MCF 10A (cell line): ENCODE measurements around the gene MIEF2. TPM values are rescaled to one million over a fixed set of nuclear protein-coding genes. Genes with fewer than 3 reads are reported as not detected.

Source experiments
- BruUV-seq: library from RNA; stranded (reverse); fragments of 400-500 nt; replicated peaks from 2 replicates; lab custom pipeline; 2021; lab: Mats Ljungman, UMichigan
- CTCF ChIA-PET: fragments of 300-600 bp; sonication (Branson Sonifier 250); formaldehyde crosslinking; extraction: SDS; loops from one replicate; lab custom pipeline; 2021; ENCODE audit warnings: antibody characterized with exemption, inconsistent platforms; lab: Yijun Ruan, JAX
- POLR2A ChIA-PET: fragments of 300-600, 350-650 bp; sonication (Branson Sonifier 250); formaldehyde crosslinking; extraction: SDS; loops from one replicate; lab custom pipeline; 2020; ENCODE audit warnings: antibody characterized with exemption, inconsistent platforms; lab: Yijun Ruan, JAX
- DNase-seq: peaks from one replicate; pipeline ENCODE4 v3.0.0-alpha.2; 2018; ENCODE audit not compliant: unreplicated experiment
- H3K27ac Mint-ChIP-seq: one replicate; pipeline ENCODE4 v1.8.0; 2022; ENCODE audit warnings: mild to moderate bottlenecking, low read depth, mixed read lengths; ENCODE audit not compliant: unreplicated experiment
- H3K27me3 Mint-ChIP-seq: one replicate; pipeline ENCODE4 v1.8.0; 2022; ENCODE audit warnings: mixed read lengths; ENCODE audit not compliant: insufficient read depth, unreplicated experiment
- H3K36me3 Mint-ChIP-seq: one replicate; pipeline ENCODE4 v1.8.0; 2022; ENCODE audit warnings: mild to moderate bottlenecking, moderate library complexity, mixed read lengths; ENCODE audit not compliant: insufficient read depth, unreplicated experiment
- H3K4me1 Mint-ChIP-seq: one replicate; pipeline ENCODE4 v1.8.0; 2022; ENCODE audit warnings: mixed read lengths; ENCODE audit not compliant: insufficient read depth, unreplicated experiment
- H3K4me3 Mint-ChIP-seq: one replicate; pipeline ENCODE4 v1.8.0; 2022; ENCODE audit warnings: mild to moderate bottlenecking, moderate library complexity, mixed read lengths; ENCODE audit not compliant: unreplicated experiment
- H3K9me3 Mint-ChIP-seq: one replicate; pipeline ENCODE4 v1.8.0; 2022; ENCODE audit warnings: mixed read lengths; ENCODE audit not compliant: unreplicated experiment
- intact Hi-C: fragments of 100-400 bp; cut with micrococcal nuclease; formaldehyde crosslinking; loops from 2 replicates; pipeline ENCODE4 v1.14.1; 2022
- total RNA-seq: library from RNA; stranded (reverse); gene quantifications from 2 replicates; pipeline ENCODE4 v1.2.3, GENCODE V29; 2022
- TF ChIP-seq, protein P1 (sequence below): fragments of 200-600 bp; IDR thresholded peaks from one replicate; pipeline ENCODE4 v1.8.0; 2022; ENCODE audit warnings: antibody characterized with exemption, mild to moderate bottlenecking; ENCODE audit not compliant: unreplicated experiment

MIEF2 gene
- total RNA-seq, 1 experiment from 2014 or later = 12.1 TPM

DNA sequence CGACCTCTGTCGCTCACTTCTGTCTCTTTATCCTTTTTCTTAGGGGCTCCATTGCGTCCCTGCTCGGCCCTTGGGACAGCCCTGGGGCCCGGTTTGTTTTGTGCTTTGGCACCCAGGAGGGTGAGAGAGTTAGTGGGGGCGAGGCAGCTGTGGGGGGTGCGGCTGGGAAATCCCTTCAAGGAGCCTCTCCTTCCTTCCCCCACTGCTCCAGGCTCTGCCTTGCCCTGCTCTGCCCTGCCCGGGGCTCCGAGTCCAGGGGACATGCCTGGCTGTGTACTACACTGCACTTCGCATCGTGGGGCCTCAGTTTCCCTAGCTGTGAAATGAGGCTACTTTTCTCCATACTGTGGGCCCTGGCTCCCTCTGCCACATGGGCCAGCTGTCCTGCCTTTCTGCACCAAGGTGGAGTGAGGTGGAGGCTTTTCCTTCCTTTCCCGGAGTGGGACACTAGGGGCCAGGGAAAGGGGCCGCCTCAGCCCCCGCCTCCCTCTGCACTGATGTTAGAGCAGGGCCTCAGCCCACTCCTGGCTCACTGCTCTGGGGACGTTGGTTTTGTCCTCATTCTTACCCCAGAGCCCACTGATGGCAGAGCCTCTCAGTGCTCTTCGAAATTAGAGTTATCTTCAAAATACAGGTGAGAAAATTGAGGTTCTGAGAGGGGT lies 34.0 kb upstream of the MIEF2 start:
- TSS peak; percentile 44 for BruUV-seq
- TF ChIP-seq, protein P1, sequence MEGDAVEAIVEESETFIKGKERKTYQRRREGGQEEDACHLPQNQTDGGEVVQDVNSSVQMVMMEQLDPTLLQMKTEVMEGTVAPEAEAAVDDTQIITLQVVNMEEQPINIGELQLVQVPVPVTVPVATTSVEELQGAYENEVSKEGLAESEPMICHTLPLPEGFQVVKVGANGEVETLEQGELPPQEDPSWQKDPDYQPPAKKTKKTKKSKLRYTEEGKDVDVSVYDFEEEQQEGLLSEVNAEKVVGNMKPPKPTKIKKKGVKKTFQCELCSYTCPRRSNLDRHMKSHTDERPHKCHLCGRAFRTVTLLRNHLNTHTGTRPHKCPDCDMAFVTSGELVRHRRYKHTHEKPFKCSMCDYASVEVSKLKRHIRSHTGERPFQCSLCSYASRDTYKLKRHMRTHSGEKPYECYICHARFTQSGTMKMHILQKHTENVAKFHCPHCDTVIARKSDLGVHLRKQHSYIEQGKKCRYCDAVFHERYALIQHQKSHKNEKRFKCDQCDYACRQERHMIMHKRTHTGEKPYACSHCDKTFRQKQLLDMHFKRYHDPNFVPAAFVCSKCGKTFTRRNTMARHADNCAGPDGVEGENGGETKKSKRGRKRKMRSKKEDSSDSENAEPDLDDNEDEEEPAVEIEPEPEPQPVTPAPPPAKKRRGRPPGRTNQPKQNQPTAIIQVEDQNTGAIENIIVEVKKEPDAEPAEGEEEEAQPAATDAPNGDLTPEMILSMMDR = no peak
- peaks cover 5% of the 10 kb centered on the region for H3K36me3 Mint-ChIP-seq

DNA sequence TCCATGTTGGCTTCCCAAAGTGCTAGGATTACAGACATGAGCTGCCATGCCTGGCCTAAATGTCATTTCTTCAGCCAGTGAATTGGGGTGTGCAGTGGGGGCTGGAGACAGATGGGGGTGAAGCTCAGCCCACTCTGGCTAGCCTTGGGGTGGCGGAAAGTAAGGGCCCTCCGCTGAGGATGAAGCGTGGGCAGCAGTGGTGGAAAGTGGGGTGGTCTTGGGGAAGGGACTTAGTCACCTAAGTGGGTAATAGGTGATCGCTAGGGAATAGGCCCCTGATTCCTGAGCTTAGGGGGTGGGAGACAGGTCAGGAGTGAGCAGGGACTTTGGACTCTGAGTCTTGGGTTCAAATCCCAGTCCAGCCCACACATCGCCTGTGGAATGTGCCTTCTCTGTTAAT lies 32.8 kb upstream of the MIEF2 start:
- Mint-ChIP-seq H3K9me3 (no peaks in the 10 kb centered on the region), H3K4me3 (no peak overlapping the region), H3K27ac (peak overlapping the region; percentile 16), H3K4me1 (peaks cover 21% of the 10 kb centered on the region), H3K36me3 (peaks cover 5% of the 10 kb centered on the region), H3K27me3 (no peaks in the 10 kb centered on the region)
- POLR2A ChIA-PET = interaction anchor here (0.9 kb wide), 1 partner anchor 8 kb away, joined by 4 read pairs; no protein-coding TSS in a partner anchor
- CTCF ChIA-PET = no interaction called here
- intact Hi-C loops = no loop called here
- TF ChIP-seq, protein P1 = no peak
- BruUV-seq = no TSS peak
- no peak for DNase-seq

More for the DNA sequence above, 34.0 kb upstream of the MIEF2 start:
- no peak for DNase-seq
- no peaks in the 10 kb centered on the region for H3K27me3 Mint-ChIP-seq
- H3K4me1 Mint-ChIP-seq = peaks cover 21% of the 10 kb centered on the region
- H3K4me3 Mint-ChIP-seq = peak overlapping the region; percentile 92
- H3K27ac Mint-ChIP-seq = peak overlapping the region; percentile 91
- H3K9me3 Mint-ChIP-seq = no peaks in the 10 kb centered on the region
- POLR2A ChIA-PET = interaction anchor here (0.8 to 1.2 kb wide), 5 partner anchors 10 to 632 kb away, joined by 3 to 4 read pairs (median 3); no protein-coding TSS in a partner anchor
- intact Hi-C loops = no loop called here
- CTCF ChIA-PET = interaction anchor here (0.6 kb wide), 1 partner anchor 1301 kb away, joined by 3 read pairs; no protein-coding TSS in a partner anchor

DNA sequence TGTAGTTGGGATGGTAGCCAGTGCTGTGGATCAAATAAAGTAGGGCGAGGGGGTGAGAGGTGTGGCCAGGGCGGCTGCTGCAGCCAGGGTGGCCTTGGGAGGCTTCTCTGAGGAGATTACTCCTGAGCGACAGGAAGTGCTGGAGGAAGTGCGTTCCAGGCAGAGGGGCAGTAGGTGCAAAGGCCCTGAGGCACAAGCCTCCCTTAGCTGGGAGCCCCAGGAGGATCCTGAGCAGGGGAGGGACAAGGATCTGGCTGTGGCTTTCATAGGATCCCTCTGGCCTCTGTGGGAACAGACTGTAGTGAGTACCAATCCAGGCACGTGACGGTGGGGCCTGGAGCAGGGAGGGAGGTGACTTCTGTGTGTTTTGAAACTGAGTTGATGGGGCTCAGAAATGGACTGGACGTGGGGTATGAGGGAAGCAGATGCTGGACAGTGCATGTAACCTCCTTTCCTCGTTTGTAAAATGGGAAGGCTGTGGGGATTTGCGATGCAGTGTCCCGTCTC lies 32.2 kb upstream of the MIEF2 start:
- peaks cover 21% of the 10 kb centered on the region for H3K4me1 Mint-ChIP-seq
- DNase-seq = no peak
- POLR2A ChIA-PET = no interaction called here
- no TSS peak for BruUV-seq
- H3K27me3 Mint-ChIP-seq = no peaks in the 10 kb centered on the region
- H3K27ac Mint-ChIP-seq = peak overlapping the region; percentile 16
- H3K4me3 Mint-ChIP-seq = no peak overlapping the region
- H3K36me3 Mint-ChIP-seq = peaks cover 5% of the 10 kb centered on the region
- CTCF ChIA-PET = interaction anchor here (1.0 kb wide), 1 partner anchor 12 kb away, joined by 3 read pairs; no protein-coding TSS in a partner anchor
- intact Hi-C loops = no loop called here
- H3K9me3 Mint-ChIP-seq = no peaks in the 10 kb centered on the region
- TF ChIP-seq, protein P1 = no peak

DNA sequence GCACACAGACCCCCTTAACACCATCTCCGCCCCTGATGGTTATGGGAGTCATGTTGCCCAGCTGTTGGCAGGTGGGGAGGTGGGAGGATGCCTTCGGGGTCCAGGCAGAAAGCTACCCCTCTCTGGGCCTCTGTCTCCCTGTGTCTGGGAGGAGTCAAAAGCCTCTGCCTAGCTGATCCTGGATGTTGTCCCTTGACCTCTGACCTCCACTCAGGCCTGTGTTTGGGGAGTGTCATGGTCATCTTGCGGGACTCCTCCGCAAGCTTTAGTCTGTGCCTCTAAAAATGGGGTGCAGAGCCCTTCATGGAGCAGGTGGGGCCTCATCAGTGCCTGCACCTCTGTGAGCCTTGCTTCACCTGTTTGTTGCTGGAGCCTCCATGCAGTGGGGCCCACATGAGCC lies 31.2 kb upstream of the MIEF2 start:
- no peak for DNase-seq
- H3K9me3 Mint-ChIP-seq = no peaks in the 10 kb centered on the region
- TF ChIP-seq, protein P1 = no peak
- no peaks in the 10 kb centered on the region for H3K27me3 Mint-ChIP-seq
- peaks cover 5% of the 10 kb centered on the region for H3K36me3 Mint-ChIP-seq
- ChIA-PET CTCF (interaction anchor here (1.0 kb wide), 1 partner anchor 13 kb away, joined by 3 read pairs; no protein-coding TSS in a partner anchor), POLR2A (no interaction called here)
- BruUV-seq = no TSS peak
- intact Hi-C loops = no loop called here
- H3K4me1 Mint-ChIP-seq = peaks cover 21% of the 10 kb centered on the region
- peak overlapping the region; percentile 16 for H3K27ac Mint-ChIP-seq
- H3K4me3 Mint-ChIP-seq = no peak overlapping the region
